ENCODE data around the gene SDR39U1. TPM values are rescaled to one million over a fixed set of nuclear protein-coding genes. Genes with fewer than 3 reads are reported as not detected.
A peak's percentile ranks its signal among the peaks of the same experiment; 100 is the strongest.

Gene SDR39U1
- total RNA-seq, 1 donor from 2014 or later = 61.6 TPM

DNA sequence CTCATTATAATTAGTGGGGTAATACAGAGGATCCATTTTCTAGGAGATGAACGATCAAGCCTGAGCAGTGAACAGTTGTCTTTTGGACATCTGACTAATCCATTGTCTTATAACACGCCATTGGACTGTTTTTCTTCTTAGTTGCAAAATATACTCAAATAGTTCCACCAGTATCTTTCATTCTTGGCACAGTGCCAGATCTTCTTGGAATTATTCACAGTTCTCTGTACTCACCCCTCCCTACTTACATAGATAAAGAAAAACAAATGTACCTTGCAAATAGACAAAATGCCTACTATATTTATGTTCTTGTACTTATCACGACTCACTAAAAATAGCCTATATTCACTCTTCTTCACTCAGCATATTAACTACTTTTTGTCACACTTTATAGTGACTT, 16.9 kb downstream of the SDR39U1 start:
- ATAC-seq (no peak), DNase-seq (no peak)
- Histone ChIP-seq H3K27ac (no peak overlapping the region), H3K27me3 (no peaks in the 10 kb centered on the region), H3K9me3 (no peaks in the 10 kb centered on the region), H3K4me3 (no peak overlapping the region), H3K4me1 (peaks cover 27% of the 10 kb centered on the region), H3K36me3 (no peaks in the 10 kb centered on the region)
- intact Hi-C loops (cut with DNase I) = loop anchor here (5.0 kb wide), 1 partner anchor 58 kb away; the partner anchor contains the start of gene NFATC4
- TF ChIP-seq, protein P1, sequence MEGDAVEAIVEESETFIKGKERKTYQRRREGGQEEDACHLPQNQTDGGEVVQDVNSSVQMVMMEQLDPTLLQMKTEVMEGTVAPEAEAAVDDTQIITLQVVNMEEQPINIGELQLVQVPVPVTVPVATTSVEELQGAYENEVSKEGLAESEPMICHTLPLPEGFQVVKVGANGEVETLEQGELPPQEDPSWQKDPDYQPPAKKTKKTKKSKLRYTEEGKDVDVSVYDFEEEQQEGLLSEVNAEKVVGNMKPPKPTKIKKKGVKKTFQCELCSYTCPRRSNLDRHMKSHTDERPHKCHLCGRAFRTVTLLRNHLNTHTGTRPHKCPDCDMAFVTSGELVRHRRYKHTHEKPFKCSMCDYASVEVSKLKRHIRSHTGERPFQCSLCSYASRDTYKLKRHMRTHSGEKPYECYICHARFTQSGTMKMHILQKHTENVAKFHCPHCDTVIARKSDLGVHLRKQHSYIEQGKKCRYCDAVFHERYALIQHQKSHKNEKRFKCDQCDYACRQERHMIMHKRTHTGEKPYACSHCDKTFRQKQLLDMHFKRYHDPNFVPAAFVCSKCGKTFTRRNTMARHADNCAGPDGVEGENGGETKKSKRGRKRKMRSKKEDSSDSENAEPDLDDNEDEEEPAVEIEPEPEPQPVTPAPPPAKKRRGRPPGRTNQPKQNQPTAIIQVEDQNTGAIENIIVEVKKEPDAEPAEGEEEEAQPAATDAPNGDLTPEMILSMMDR (IDR thresholded peaks at IDR 0.05) = no peak

- Histone ChIP-seq H3K36me3 (no peaks in the 10 kb centered on the region), H3K9me3 (no peaks in the 10 kb centered on the region), H3K4me1 (peaks cover 25% of the 10 kb centered on the region), H3K4me3 (no peak overlapping the region), H3K27ac (no peak overlapping the region), H3K27me3 (no peaks in the 10 kb centered on the region)
- DNase-seq (no peak), ATAC-seq (no peak)
- TF ChIP-seq, protein P1 (IDR thresholded peaks at IDR 0.05) = no peak
- intact Hi-C loops (cut with DNase I) = no loop called here
Observed at GRCh38 chr14:24422694-24423601, 19.6 kb downstream of the SDR39U1 start.

GRCh38 chr14:24422261-24422660, 20.3 kb downstream of the SDR39U1 start:
- H3K27ac ChIP-seq = no peak overlapping the region
- no peaks in the 10 kb centered on the region for H3K27me3 ChIP-seq
- TF ChIP-seq, protein P1 (IDR thresholded peaks at IDR 0.05) = no peak
- H3K4me3 ChIP-seq = no peak overlapping the region
- H3K4me1 ChIP-seq = peaks cover 25% of the 10 kb centered on the region
- DNase-seq = no peak
- ATAC-seq = no peak
- H3K36me3 ChIP-seq = no peaks in the 10 kb centered on the region
- intact Hi-C loops (cut with DNase I) = no loop called here
- H3K9me3 ChIP-seq = no peaks in the 10 kb centered on the region

- no peak for DNase-seq
- H3K4me1 ChIP-seq = peaks cover 7% of the 10 kb centered on the region
- H3K9me3 ChIP-seq = no peaks in the 10 kb centered on the region
- ATAC-seq = peak; percentile 35
- H3K27me3 ChIP-seq = no peaks in the 10 kb centered on the region
- TF ChIP-seq, protein P1 (IDR thresholded peaks at IDR 0.05) = no peak
- H3K4me3 ChIP-seq = no peak overlapping the region
- intact Hi-C loops (cut with DNase I) = no loop called here
- no peak overlapping the region for H3K27ac ChIP-seq
- peaks cover 6% of the 10 kb centered on the region for H3K36me3 ChIP-seq
Observed at GRCh38 chr14:24418492-24418873, 24.1 kb downstream of the SDR39U1 start.

DNA sequence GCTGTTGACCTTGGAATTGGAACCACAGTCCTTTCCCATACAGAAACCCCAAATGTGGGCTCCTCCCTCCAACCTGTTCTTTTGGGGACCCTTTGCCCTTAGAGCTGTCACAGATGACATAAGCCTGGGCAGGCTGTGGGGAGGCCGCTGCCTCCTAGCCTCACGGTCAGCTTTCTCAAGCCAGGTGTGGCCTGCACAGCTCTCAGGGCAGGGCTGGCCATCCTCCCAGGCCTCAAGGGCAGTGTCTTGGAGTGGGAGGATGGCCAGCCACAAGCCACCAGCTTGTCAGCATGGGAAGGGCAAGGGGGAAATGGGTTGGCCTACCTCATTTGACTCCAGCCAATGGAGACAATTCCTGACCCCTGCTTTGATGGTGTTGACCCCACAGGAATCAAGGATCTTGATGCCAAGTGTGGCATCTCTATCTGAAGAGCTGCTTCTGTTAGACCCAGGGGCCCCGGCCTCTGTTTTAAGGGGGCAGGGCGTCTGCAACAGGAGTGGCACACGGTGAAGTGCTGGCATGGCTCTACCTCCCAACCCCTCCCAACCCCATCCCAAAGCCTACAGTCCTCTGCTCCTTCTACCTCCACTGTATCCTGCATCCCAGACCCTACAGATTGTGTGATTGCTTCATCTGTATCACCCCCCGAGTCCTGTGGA, 24.6 kb downstream of the SDR39U1 start:
- H3K9me3 ChIP-seq = no peaks in the 10 kb centered on the region
- no peak overlapping the region for H3K4me3 ChIP-seq
- no peak overlapping the region for H3K27ac ChIP-seq
- TF ChIP-seq, protein P1 (IDR thresholded peaks at IDR 0.05) = no peak
- DNase-seq (no peak), ATAC-seq (no peak)
- peaks cover 6% of the 10 kb centered on the region for H3K36me3 ChIP-seq
- H3K27me3 ChIP-seq = no peaks in the 10 kb centered on the region
- peaks cover 7% of the 10 kb centered on the region for H3K4me1 ChIP-seq
- intact Hi-C loops (cut with DNase I) = no loop called here
